IPS-NIHi11 (cell line): ENCODE results near the gene COL5A2.

Experiments used
- DNase-seq: peaks from one replicate; pipeline ENCODE4 v3.0.0; 2012; ENCODE audit warnings: mixed read lengths, low spot score

Gene COL5A2

GRCh38 chr2:188986839-188987238, 192.7 kb downstream of the COL5A2 start:
- DNase-seq = no peak

GRCh38 chr2:188984680-188985079, 194.9 kb downstream of the COL5A2 start:
- DNase-seq = no peak

- DNase-seq = no peak
Observed at GRCh38 chr2:188984065-188984491, 195.5 kb downstream of the COL5A2 start.

- DNase-seq = peak; percentile 22
Observed at GRCh38 chr2:188983427-188984064, 196.0 kb downstream of the COL5A2 start.
